ENCODE data around the gene CPN1.
"Not testable (repeated sequence)": the region's sequence is repeated elsewhere in the genome, so short reads cannot be mapped to it uniquely, and the experiment has no call there.

The CPN1 gene

DNA sequence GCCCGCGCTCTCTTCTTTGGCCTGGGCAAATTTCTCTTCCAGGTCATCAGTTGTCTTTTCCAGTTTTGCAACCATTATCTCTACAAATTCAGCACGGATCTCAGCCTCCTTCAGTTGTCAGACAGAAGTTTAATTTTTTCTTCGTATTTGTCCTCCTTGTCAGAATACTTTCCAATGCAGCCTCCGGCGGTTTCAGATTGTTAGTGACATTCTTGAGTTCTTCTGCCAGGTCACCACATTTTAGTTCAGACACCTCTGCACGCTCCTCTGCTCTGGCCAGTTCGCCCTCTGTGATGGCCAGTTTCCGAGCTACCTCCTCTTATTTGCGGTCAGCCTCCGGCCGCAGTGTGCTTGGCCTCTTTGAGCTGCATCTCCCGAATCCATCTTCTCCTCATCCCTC, 32.8 kb upstream of the CPN1 start:
- H3K27ac ChIP-seq (ENCODE audit: low read length): no peak overlapping the region
- H3K9me3 ChIP-seq (ENCODE audit: control insufficient read depth, insufficient read depth, low read length): no peaks in the 10 kb centered on the region
- H3K36me3 ChIP-seq (ENCODE audit: control insufficient read depth, insufficient read depth, low read length): no peaks in the 10 kb centered on the region
- no peaks in the 10 kb centered on the region; the same call in 1 of the 2 replicates for H3K4me1 ChIP-seq (ENCODE audit: control insufficient read depth, insufficient read depth, low read length)
- no peaks in the 10 kb centered on the region for H3K27me3 ChIP-seq (ENCODE audit: control insufficient read depth, insufficient read depth, low read length)
- DNase-seq (ENCODE audit: low read depth, low spot score): no peak
- no CpG with 5 or more reads among the region's 13 CpGs for WGBS (ENCODE audit: insufficient coverage, insufficient read length)
- H3K4me3 ChIP-seq (ENCODE audit: low read length): no peak overlapping the region; the same call in 1 of the 2 replicates

DNA sequence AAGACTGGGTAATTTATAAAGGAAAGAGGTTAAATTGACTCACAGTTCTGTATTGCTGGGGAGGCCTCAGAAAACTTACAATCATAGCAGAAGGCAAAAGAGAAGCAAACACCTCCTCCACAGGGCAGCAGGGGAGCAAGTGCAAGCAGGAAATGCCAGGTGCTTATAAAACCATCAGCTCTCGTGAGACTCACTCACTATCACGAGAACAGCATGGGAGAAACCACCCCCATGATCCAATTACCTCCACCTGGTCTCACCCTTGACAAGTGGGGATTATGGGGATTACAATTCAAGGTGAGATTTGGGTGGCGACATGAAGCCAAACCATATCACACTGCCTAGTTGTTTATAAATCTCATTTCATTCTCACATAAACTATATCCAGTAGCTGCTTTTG, 28.0 kb upstream of the CPN1 start:
- no peaks in the 10 kb centered on the region for H3K9me3 ChIP-seq (ENCODE audit: control insufficient read depth, insufficient read depth, low read length)
- no peaks in the 10 kb centered on the region; the same call in 1 of the 2 replicates for H3K4me1 ChIP-seq (ENCODE audit: control insufficient read depth, insufficient read depth, low read length)
- WGBS (ENCODE audit: insufficient coverage, insufficient read length): no CpG with 5 or more reads among the region's 3 CpGs
- no peak for DNase-seq (ENCODE audit: low read depth, low spot score)
- no peak overlapping the region for H3K27ac ChIP-seq (ENCODE audit: low read length)
- no peaks in the 10 kb centered on the region for H3K36me3 ChIP-seq (ENCODE audit: control insufficient read depth, insufficient read depth, low read length)
- H3K27me3 ChIP-seq (ENCODE audit: control insufficient read depth, insufficient read depth, low read length): no peaks in the 10 kb centered on the region
- no peak overlapping the region for H3K4me3 ChIP-seq (ENCODE audit: low read length)

DNA sequence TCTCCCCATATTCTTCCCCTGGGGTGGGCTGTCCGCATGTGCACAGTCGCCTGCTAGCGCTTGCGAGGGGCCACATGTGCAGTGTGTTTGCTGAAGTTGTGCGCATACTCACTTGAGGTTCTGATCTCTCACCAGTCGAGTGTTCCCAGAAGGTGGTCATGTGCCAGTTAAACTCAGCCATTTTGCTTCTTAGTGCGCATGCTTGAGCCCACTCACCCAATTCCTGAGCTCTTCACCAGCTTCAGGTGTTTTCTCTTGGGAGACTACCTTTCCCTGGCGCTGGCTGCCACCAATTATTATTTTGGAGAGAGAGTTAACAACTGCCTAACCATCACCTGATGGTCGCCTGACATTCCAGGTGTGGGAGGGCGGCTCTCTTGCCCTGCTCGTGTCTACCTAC, 25.2 kb upstream of the CPN1 start:
- H3K4me3 ChIP-seq (ENCODE audit: low read length): no peak overlapping the region
- no peaks in the 10 kb centered on the region for H3K27me3 ChIP-seq (ENCODE audit: control insufficient read depth, insufficient read depth, low read length)
- H3K36me3 ChIP-seq (ENCODE audit: control insufficient read depth, insufficient read depth, low read length): no peaks in the 10 kb centered on the region
- no peaks in the 10 kb centered on the region for H3K9me3 ChIP-seq (ENCODE audit: control insufficient read depth, insufficient read depth, low read length)
- H3K27ac ChIP-seq (ENCODE audit: low read length): no peak overlapping the region
- no peaks in the 10 kb centered on the region for H3K4me1 ChIP-seq (ENCODE audit: control insufficient read depth, insufficient read depth, low read length)
- no CpG with 5 or more reads among the region's 11 CpGs for WGBS (ENCODE audit: insufficient coverage, insufficient read length)
- DNase-seq (ENCODE audit: low read depth, low spot score): no peak

DNA sequence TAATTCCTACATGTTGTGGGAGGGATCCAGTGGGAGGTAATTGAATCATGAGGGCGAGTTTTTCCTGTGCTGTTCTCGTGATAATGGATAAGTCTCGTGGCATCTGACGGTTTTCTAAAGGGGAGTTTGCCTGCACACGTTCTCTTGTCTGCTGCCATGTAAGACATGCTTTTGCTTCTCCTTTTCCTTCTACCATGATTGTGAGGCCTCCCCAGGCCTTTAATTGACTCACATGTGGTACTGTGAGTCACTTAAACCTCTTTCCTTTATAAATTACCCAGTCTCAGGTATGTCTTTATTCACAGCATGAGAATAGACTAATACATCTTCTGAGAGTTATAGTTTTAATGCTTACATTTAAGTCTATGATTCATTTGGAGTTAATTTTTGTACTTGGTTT, 22.6 kb upstream of the CPN1 start:
- Histone ChIP-seq H3K36me3 (ENCODE audit: control insufficient read depth, insufficient read depth, low read length) (no peaks in the 10 kb centered on the region), H3K4me1 (ENCODE audit: control insufficient read depth, insufficient read depth, low read length) (no peaks in the 10 kb centered on the region), H3K27ac (ENCODE audit: low read length) (no peak overlapping the region), H3K27me3 (ENCODE audit: control insufficient read depth, insufficient read depth, low read length) (no peaks in the 10 kb centered on the region), H3K9me3 (ENCODE audit: control insufficient read depth, insufficient read depth, low read length) (no peaks in the 10 kb centered on the region), H3K4me3 (ENCODE audit: low read length) (no peak overlapping the region)
- no CpG with 5 or more reads among the region's 5 CpGs for WGBS (ENCODE audit: insufficient coverage, insufficient read length)
- DNase-seq (ENCODE audit: low read depth, low spot score): no peak

DNA sequence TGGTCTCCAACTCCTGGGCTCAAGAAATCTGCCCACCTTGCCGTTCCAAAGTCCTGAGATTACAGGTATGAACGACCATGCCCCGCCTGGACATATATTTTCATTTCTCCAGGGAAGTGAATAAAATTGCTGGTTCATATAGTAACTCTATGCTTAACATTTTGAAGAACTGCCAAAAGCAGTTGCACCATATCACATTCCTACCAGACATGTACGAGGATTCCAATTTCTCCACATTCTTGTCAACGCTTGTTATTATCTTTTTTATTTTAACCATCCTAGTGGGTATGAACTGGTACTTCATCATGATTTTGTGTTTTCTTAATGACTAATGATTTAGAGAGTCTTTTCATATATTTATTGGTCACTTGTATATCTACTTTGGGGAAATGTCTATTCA, 21.9 kb upstream of the CPN1 start:
- Histone ChIP-seq H3K36me3 (ENCODE audit: control insufficient read depth, insufficient read depth, low read length) (no peaks in the 10 kb centered on the region), H3K9me3 (ENCODE audit: control insufficient read depth, insufficient read depth, low read length) (no peaks in the 10 kb centered on the region), H3K4me3 (ENCODE audit: low read length) (no peak overlapping the region), H3K4me1 (ENCODE audit: control insufficient read depth, insufficient read depth, low read length) (no peaks in the 10 kb centered on the region), H3K27ac (ENCODE audit: low read length) (no peak overlapping the region), H3K27me3 (ENCODE audit: control insufficient read depth, insufficient read depth, low read length) (no peaks in the 10 kb centered on the region)
- DNase-seq (ENCODE audit: low read depth, low spot score): no peak
- no CpG with 5 or more reads among the region's 5 CpGs for WGBS (ENCODE audit: insufficient coverage, insufficient read length)

DNA sequence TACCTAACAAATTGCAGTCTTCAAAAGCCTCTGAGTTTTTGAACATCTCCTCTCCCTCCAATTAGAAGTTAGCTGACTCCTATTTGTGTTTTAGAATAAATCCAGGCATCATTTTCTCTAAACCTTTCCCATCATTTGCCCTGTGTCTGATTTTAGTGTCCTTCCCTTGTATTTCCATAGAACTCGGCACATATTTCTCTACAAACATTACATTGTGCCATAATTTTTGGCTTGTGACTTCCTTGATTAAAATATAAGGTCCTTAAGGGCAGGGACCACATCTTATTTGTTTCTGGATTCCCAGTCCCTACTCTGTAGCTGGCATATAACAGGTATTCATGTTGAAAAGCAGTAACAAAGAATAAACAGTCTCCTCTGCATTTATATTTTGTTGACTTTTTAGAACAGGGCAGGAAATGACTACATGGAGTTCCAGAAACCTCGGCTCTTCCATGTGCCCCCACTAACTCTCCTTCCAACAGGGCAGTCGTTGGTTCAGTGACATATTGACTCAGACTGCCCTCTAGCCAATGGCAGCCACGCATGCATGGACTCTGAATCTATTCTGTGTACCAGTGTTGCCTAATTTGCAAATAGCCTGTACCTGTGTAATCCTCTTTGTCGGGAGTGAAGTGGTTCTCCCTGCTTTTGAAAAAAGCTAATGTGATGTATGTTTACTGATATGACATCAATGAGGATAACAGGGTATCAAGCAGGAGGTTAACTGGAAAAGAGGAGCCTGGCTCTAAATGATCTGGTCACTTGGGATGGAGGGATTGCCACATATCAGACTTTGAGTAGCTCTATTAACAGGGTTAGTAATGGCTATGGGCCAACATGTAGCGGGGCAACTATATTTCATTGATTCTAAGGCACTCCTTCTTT, 19.8 kb upstream of the CPN1 start:
- H3K4me3 ChIP-seq (ENCODE audit: low read length): no peak overlapping the region
- WGBS (ENCODE audit: insufficient coverage, insufficient read length): no CpG with 5 or more reads among the region's 6 CpGs
- no peaks in the 10 kb centered on the region for H3K4me1 ChIP-seq (ENCODE audit: control insufficient read depth, insufficient read depth, low read length)
- H3K27me3 ChIP-seq (ENCODE audit: control insufficient read depth, insufficient read depth, low read length): no peaks in the 10 kb centered on the region
- no peaks in the 10 kb centered on the region for H3K9me3 ChIP-seq (ENCODE audit: control insufficient read depth, insufficient read depth, low read length)
- H3K36me3 ChIP-seq (ENCODE audit: control insufficient read depth, insufficient read depth, low read length): no peaks in the 10 kb centered on the region
- DNase-seq (ENCODE audit: low read depth, low spot score): no peak
- H3K27ac ChIP-seq (ENCODE audit: low read length): no peak overlapping the region

DNA sequence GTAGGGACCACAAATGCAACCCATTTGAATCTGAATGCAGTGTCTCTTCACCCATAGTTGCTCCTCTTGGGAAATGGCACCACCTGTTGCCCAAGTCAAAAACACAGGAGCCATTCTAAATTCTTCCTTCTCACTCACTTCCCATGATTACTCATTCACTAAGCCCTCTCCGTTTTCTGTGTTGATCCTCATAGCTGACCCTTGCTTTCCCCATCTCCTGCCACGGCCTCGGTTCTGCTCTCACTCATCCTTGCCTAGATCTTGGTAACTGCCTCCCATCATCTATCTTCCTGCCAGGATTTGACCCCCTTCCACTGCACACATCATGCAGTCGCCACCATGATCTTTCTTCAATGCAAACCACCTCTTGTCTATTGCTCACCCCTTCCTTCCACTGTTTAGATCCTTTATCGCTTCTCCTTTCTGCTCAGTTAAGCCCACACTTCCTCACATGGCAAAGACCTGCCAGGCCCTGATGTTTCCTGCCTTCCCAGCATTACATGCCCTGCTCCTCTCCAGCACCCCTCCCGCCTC, 19.0 kb upstream of the CPN1 start:
- Histone ChIP-seq H3K27me3 (ENCODE audit: control insufficient read depth, insufficient read depth, low read length) (no peaks in the 10 kb centered on the region), H3K4me1 (ENCODE audit: control insufficient read depth, insufficient read depth, low read length) (no peaks in the 10 kb centered on the region), H3K9me3 (ENCODE audit: control insufficient read depth, insufficient read depth, low read length) (no peaks in the 10 kb centered on the region), H3K27ac (ENCODE audit: low read length) (no peak overlapping the region), H3K36me3 (ENCODE audit: control insufficient read depth, insufficient read depth, low read length) (no peaks in the 10 kb centered on the region), H3K4me3 (ENCODE audit: low read length) (no peak overlapping the region)
- no CpG with 5 or more reads among the region's 6 CpGs for WGBS (ENCODE audit: insufficient coverage, insufficient read length)
- DNase-seq (ENCODE audit: low read depth, low spot score): peak; percentile 13

GRCh38 chr10:100089241-100089640, 7.6 kb upstream of the CPN1 start:
- no peaks in the 10 kb centered on the region for H3K4me1 ChIP-seq (ENCODE audit: control insufficient read depth, insufficient read depth, low read length)
- H3K36me3 ChIP-seq (ENCODE audit: control insufficient read depth, insufficient read depth, low read length): no peaks in the 10 kb centered on the region
- no CpG with 5 or more reads among the region's 6 CpGs for WGBS (ENCODE audit: insufficient coverage, insufficient read length)
- DNase-seq (ENCODE audit: low read depth, low spot score): no peak
- H3K9me3 ChIP-seq (ENCODE audit: control insufficient read depth, insufficient read depth, low read length): no peaks in the 10 kb centered on the region
- no peak overlapping the region for H3K4me3 ChIP-seq (ENCODE audit: low read length)
- H3K27me3 ChIP-seq (ENCODE audit: control insufficient read depth, insufficient read depth, low read length): no peaks in the 10 kb centered on the region
- no peak overlapping the region for H3K27ac ChIP-seq (ENCODE audit: low read length)

- WGBS (ENCODE audit: insufficient coverage, insufficient read length): no CpG with 5 or more reads among the region's 5 CpGs
- not testable (repeated sequence) for H3K27ac ChIP-seq (ENCODE audit: low read length); H3K4me3 ChIP-seq (ENCODE audit: low read length); DNase-seq (ENCODE audit: low read depth, low spot score); H3K36me3 ChIP-seq (ENCODE audit: control insufficient read depth, insufficient read depth, low read length); H3K9me3 ChIP-seq (ENCODE audit: control insufficient read depth, insufficient read depth, low read length); H3K4me1 ChIP-seq (ENCODE audit: control insufficient read depth, insufficient read depth, low read length); H3K27me3 ChIP-seq (ENCODE audit: control insufficient read depth, insufficient read depth, low read length)
These were observed 5.0 kb upstream of the CPN1 start for GRCh38 chr10:100086708-100087107.

DNA sequence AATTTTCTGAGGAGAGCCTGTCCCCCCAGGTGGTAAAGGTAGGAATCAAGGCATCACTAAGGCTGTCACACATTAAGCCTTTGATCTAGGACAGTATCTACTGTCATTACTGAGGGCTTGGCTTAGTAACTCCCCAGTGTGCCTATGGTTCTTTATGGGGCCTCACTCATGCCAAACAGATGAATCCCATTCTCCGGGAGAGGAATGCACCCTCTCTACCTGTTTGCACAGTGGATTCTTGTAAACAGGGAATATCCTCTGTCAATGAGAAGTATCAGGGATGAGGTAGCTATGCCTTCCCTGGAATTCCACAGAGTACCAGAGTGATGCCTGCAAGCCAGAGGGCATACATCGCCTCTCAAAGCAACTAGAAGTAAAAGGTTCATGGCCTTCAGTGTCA, 3.9 kb upstream of the CPN1 start:
- H3K9me3 ChIP-seq (ENCODE audit: control insufficient read depth, insufficient read depth, low read length): no peaks in the 10 kb centered on the region
- H3K27me3 ChIP-seq (ENCODE audit: control insufficient read depth, insufficient read depth, low read length): no peaks in the 10 kb centered on the region
- H3K4me1 ChIP-seq (ENCODE audit: control insufficient read depth, insufficient read depth, low read length): no peaks in the 10 kb centered on the region
- no peak overlapping the region for H3K27ac ChIP-seq (ENCODE audit: low read length)
- DNase-seq (ENCODE audit: low read depth, low spot score): no peak
- no CpG with 5 or more reads among the region's 2 CpGs for WGBS (ENCODE audit: insufficient coverage, insufficient read length)
- no peaks in the 10 kb centered on the region for H3K36me3 ChIP-seq (ENCODE audit: control insufficient read depth, insufficient read depth, low read length)
- no peak overlapping the region for H3K4me3 ChIP-seq (ENCODE audit: low read length)

DNA sequence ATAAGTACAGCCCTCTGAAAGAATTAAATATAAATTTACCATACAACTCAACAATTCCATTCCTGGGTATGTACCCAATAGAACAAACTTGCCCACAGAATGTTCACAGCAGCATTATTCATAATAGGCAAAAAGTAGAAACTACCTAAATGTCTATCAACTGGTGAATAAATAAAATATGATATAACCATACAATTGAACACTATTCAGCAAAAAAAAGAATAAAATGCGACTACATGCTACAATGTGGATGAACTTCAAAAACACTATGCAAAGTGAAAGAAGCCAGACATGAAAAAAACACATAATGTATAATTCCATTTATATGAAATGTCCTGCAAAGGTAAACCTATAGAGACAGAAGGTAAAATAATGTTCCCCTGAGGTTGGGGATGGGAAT, 2.0 kb upstream of the CPN1 start:
- H3K9me3 ChIP-seq (ENCODE audit: control insufficient read depth, insufficient read depth, low read length): no peaks in the 10 kb centered on the region
- H3K36me3 ChIP-seq (ENCODE audit: control insufficient read depth, insufficient read depth, low read length): no peaks in the 10 kb centered on the region
- no peak overlapping the region for H3K27ac ChIP-seq (ENCODE audit: low read length)
- H3K27me3 ChIP-seq (ENCODE audit: control insufficient read depth, insufficient read depth, low read length): no peaks in the 10 kb centered on the region
- no peak for DNase-seq (ENCODE audit: low read depth, low spot score)
- WGBS (ENCODE audit: insufficient coverage, insufficient read length): no CpG with 5 or more reads among the region's 1 CpG
- H3K4me1 ChIP-seq (ENCODE audit: control insufficient read depth, insufficient read depth, low read length): no peaks in the 10 kb centered on the region
- no peak overlapping the region for H3K4me3 ChIP-seq (ENCODE audit: low read length)
